HG03025 (cell line): ENCODE data around the gene NRIP2.

Experiments used
- ATAC-seq: cut with Tn5 transposase; IDR thresholded peaks from one replicate; pipeline ENCODE4 v1.9.1; 2021; ENCODE audit warnings: mild to moderate bottlenecking, moderate library complexity; ENCODE audit not compliant: unreplicated experiment, low FRiP score

NRIP2 gene

GRCh38 chr12:2851931-2852330 lies 17.1 kb upstream of the NRIP2 start:
- no peak for ATAC-seq

GRCh38 chr12:2845280-2845679 lies 10.4 kb upstream of the NRIP2 start:
- no peak for ATAC-seq

- ATAC-seq = no peak
These were observed 10.0 kb upstream of the NRIP2 start for GRCh38 chr12:2844786-2845185.

GRCh38 chr12:2842948-2843347 lies 8.1 kb upstream of the NRIP2 start:
- no peak for ATAC-seq

GRCh38 chr12:2841056-2841650 lies 6.3 kb upstream of the NRIP2 start:
- no peak for ATAC-seq

- no peak for ATAC-seq
These were observed 1.7 kb upstream of the NRIP2 start for GRCh38 chr12:2836574-2836973.

- no peak for ATAC-seq
These were observed 1.0 kb upstream of the NRIP2 start for GRCh38 chr12:2835691-2836403.

- no peak for ATAC-seq
These were observed 1.0 kb downstream of the NRIP2 start for GRCh38 chr12:2833810-2834209.

- no peak for ATAC-seq
These were observed 1.5 kb downstream of the NRIP2 start for GRCh38 chr12:2833327-2833726.

- no peak for ATAC-seq
These were observed 2.2 kb downstream of the NRIP2 start for GRCh38 chr12:2832550-2833127.

GRCh38 chr12:2829275-2829674 lies 5.6 kb downstream of the NRIP2 start:
- no peak for ATAC-seq

- ATAC-seq = no peak
These were observed 7.9 kb downstream of the NRIP2 start for GRCh38 chr12:2826721-2827515.

GRCh38 chr12:2826036-2826435 lies 8.8 kb downstream of the NRIP2 start:
- no peak for ATAC-seq

- ATAC-seq = no peak
These were observed 9.7 kb downstream of the NRIP2 start for GRCh38 chr12:2825132-2825531.

- no peak for ATAC-seq
These were observed 10.3 kb downstream of the NRIP2 start for GRCh38 chr12:2824541-2824940.

GRCh38 chr12:2823483-2823882 lies 11.4 kb downstream of the NRIP2 start:
- ATAC-seq = no peak

GRCh38 chr12:2820432-2820831 lies 14.4 kb downstream of the NRIP2 start:
- ATAC-seq = no peak

- no peak for ATAC-seq
These were observed 15.0 kb downstream of the NRIP2 start for GRCh38 chr12:2819810-2820209.

GRCh38 chr12:2813214-2814185 lies 21.3 kb downstream of the NRIP2 start:
- ATAC-seq = no peak
